ENCODE data around the gene DAND5. TPM values are rescaled to one million over a fixed set of nuclear protein-coding genes. Genes with fewer than 3 reads are reported as not detected.

Gene DAND5
- total RNA-seq, 1 donor from 2014 or later: 11.4 TPM

DNA sequence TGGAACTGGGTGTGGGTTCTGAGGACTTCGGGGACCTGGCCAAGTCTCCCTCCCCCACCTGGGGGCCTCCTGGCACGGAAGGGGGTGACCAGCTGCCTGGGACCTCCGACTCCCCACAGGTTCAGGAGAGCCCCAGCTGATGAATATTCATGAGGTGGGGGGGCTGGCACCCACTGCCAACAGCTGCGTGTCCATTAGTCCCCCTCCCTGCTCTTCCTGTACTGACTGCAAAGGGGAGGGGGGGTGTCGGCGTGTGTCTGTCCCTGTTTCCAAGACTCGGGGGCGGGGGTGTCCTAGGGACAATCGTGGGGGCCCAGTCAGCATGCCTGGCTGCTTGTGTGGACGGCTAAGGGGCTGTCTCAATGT lies 15.3 kb downstream of the DAND5 start:
- DNase-seq (ENCODE audit: low spot score): no peak

DNA sequence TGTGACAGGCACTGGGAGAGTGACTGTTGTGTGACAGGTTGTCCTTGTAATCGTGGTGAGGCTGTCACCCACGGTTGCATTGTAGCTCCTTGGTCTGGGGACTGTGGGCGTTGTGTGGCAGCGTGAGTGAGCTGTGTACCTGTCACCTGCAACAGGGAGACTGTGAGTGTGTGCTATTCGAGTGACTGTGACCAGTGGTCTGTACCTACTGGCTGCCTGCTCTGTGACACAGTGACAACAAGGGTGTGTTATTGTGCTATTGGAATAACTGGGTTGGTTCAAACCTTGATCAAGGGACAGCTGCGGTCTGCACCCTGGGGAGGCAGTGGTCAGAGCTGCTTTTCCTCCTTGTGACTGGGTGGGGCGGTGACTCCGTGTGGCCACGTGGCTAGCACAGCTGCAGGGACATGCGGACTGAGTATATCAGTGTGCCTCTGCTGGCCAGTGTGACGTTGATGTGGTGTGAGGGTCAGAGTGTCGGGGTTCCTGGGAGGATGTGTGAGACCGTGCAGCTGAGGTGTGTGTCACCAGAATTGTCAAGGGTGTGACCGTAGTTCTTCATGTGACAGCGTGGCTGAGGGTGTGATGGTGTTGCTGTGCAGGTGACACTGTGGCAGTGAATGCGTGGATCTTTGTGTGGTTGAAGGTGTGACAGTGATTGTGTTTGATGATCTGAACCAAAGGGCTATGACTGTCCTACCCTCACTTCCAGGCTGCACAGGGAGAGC lies 15.8 kb downstream of the DAND5 start:
- no peak for DNase-seq (ENCODE audit: low spot score)
- intact Hi-C loops (cut with DNase I): loop anchor here (2.0 kb wide), 1 partner anchor 108 kb away; no protein-coding TSS in a partner anchor

More for the DNA sequence above, 15.3 kb downstream of the DAND5 start:
- intact Hi-C loops (cut with DNase I): loop anchor here (2.0 to 5.0 kb wide), 2 partner anchors 108 to 168 kb away; partner anchors contain the start of genes IER2 and STX10

DNA sequence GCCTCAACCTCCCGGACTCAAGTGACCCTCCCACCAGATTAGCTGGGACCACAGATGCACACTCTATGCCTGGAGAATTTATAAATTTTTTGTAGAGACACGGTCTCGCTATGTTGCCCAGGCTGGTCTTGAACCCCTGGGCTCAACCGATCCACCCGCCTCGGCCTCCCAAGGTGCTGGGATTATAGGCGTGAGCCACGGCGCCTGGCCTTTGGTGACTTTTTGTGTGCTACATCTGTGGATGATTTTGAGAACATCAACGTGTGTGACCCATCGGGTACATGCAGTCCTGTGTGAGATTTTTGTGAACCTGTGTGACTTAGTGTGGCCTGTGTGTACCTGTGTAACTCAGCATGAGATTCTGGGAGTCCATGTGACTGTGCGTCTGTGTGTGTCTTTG lies 17.4 kb downstream of the DAND5 start:
- intact Hi-C loops (cut with DNase I): no loop called here
- DNase-seq (ENCODE audit: low spot score): no peak

DNA sequence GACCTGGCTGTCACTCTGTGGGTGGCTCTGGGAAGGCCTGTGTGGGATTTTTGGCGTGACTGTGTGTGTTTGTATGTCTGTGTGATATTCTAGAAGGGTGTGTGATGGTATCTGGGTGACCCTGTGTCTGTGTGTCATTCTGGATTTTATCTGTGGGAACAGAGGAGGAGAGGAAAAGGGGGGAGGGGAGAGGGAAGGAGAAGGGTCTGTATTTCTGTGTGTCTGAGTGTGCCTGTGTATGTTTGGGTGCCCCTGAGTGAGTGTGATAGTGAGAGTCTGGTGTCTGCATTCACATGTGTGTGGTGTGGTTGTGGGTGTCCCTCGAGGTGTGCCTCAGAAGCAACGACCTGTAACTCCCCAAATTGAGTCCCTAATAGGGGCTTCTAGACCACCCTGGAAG lies 17.8 kb downstream of the DAND5 start:
- intact Hi-C loops (cut with DNase I): no loop called here
- no peak for DNase-seq (ENCODE audit: low spot score)

DNA sequence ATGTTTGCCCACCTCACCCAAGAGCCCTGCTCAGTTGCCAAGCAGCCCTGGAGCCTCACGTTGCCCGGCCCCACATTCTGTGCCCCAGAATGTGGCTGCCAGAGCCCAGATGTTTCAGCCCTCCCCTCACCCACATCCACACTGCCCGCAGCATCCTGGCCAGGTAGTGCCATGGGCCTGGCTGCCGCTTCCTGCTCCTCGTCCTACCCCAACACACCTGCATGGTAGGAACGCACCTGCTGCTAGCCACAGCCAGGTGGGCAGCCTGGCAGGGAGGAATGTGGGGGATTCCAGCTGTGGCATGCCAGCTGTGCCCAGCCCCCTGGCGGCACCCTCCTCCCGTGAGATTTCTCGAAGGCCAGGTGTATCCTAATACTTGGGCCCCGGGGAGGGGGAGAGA lies 18.4 kb downstream of the DAND5 start:
- intact Hi-C loops (cut with DNase I): no loop called here
- no peak for DNase-seq (ENCODE audit: low spot score)

DNA sequence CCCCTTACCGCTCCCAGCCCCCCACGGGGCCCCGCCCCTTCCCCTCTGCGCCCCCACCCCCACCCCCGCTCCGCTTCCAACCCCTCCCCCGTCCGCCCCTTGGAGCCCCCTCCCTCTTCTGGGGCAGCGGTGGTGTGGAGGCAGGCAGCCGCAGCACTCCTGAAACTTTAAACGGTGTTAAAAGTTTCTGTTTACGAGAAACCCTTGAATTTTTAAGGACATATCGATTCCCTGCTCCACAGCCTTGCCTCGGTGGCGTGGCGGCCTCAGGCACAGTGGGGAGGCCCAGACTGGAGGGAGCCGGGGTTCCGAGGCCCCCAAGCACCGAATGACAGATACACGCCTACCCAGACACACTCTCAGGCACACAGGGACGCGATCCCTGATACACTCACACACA lies 21.1 kb downstream of the DAND5 start:
- DNase-seq (ENCODE audit: low spot score): no peak
- intact Hi-C loops (cut with DNase I): no loop called here

DNA sequence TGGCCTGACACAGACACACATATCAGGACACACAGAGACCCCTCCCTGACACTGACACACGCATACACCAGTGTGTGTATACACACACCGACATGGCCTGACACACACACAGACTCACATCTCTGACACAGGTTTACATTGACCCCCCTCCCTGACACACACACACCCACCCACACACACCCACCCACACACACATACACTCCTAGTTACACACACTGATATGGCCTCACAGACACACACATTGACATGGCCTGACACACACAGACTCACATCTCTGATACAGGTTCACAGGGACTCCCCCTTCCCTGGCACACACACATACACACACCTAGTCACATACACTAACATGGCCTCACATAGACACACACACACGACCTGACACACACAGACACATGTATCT lies 21.5 kb downstream of the DAND5 start:
- DNase-seq (ENCODE audit: low spot score): no peak
- intact Hi-C loops (cut with DNase I): no loop called here

DNA sequence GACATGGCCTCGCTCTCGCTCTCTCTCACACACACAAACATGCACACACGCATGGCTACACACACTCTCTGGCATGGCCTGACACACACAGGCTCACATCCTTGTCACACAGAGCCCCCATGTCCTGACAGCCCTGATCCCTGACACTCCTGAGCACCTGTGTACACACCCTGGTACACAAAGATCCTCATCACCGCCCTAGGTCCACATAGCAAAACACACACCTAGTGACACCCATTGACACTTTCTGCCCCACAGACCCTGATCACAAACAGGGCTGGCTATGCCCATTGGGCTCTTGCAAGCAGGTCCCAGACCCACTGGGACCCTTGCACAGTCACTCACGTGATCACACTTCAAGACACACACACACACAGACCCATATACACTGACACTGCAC lies 21.9 kb downstream of the DAND5 start:
- no peak for DNase-seq (ENCODE audit: low spot score)
- intact Hi-C loops (cut with DNase I): no loop called here

DNA sequence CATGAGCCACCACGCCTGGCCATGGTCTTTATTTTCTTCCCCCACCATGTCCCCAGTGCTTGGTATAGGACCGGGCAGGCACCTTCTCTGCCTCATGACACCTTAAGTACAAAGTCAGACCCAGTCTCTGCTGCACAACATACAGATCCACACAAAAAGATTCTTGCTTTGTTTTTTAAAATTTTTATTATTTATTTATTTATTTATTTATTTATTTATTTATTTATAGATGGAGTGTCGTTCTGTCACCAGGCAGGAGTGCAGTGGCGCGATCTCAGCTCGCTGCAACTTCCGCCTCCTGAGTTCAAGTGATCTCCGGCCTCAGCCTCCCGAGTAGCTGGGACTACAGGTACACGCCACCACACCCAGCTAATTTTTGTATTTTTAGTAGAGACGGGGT lies 23.4 kb downstream of the DAND5 start:
- intact Hi-C loops (cut with DNase I): no loop called here
- no peak for DNase-seq (ENCODE audit: low spot score)

DNA sequence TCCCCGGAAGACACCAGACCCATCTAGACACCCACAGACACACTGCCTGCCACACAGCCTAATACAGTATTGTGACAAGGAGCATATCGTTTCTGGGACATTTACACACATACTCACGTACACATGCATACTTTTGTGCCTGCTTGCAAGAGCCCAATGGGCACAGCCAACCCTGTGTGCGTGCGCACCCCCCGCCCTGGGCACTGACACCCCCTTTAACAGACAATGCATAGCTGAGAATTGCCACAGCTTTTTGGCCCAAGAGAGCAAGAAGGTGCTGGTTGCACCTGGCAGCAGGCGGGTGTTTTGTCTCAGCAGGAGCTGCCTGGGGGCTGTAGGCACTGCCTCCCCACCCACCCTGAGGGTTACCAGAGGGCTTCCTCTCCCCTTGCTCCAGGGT lies 24.2 kb downstream of the DAND5 start:
- intact Hi-C loops (cut with DNase I): no loop called here
- no peak for DNase-seq (ENCODE audit: low spot score)

DNA sequence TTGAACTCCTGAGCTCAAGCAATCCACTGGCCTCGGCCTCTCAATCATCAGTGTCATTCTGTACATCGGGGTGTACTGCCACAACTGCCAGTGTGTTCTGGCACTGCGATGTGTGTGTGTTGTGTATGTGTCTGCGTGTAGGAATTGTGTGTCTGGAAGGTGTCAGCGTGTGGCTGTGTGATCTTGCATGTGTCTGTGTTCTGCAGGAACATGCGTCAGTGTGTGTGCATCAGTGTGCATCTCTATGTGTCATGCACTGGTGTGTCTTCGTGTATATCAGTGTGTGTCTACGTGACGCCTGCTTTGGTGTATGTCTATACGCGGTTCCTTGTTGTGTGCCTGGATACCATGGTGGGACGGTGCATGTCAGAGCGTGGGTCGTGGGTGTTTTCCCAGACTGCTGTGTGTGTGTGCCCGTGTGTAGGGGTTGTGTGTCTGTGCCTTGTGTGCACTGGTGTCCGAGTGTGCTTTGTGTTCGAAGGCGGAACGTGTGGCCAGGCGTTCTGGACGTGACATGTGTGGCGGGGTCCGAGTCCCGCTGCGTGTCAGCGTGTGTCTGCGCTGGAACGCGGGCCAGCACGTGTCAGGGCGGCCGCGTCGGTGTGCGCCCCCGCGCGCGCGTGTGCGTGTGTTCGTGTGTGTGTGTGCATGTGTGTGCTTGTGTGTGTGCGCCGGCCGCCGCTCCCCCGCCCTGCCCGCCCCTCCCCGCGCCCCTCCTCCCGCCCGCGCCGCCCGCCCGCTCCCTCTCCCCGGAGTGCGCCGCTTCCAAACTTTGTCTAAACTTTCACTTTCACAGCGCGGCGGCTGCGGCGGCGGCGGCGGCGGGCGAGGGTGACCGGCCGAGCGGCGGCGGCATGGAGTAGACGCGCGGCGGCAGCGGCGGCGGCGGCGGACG lies 25.6 kb downstream of the DAND5 start, which contains the start of gene NFIX:
NFIX (plus strand) TSS at position 775 of the 895 bp plus-strand sequence. CDS start 363 bp downstream, outside the sequence.
- DNase-seq (ENCODE audit: low spot score): no peak
- intact Hi-C loops (cut with DNase I): loop anchor here (5.0 kb wide), 2 partner anchors 37 to 67 kb away; no protein-coding TSS in a partner anchor

DNA sequence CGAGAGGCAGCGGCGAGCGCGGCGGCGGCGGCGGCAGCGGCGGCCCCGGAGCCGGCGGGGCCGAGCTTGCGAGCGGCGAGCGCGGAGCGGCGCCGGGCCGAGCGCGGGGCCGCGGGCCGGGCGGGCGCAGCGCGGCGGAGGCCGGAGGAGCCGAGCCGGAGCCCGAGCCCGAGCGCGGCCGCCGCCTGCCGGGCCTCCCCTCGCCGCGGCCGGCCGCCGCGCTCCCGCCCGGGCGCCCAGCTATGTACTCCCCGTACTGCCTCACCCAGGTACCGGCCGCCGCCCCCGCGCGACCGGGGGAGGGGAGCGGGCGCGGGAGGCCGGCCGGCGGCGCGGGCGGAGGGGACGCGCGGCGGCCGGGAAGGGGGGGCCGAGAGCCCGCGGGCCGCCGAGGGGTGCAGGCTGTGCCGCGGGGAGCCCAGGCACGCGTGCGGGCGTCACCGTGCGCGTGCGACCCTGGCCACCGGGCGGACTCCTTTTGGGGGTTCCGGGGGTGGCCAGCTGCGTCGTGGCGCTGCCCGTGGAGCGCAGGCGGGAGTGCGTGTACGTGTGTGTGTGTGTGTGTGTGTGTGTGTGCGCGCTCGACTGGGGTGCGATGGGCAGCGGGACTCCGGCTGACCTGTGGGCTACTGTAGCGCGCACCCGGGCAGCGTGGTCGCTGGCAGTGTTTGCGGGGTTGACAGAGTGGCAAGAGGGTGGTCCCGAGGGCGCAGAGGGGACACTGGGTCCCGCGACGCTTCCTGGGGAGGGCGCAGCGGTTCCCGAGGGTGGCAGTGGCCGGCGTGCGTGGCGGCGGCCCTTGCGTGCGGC lies 26.4 kb downstream of the DAND5 start:
- intact Hi-C loops (cut with DNase I): loop anchor here (5.0 kb wide), 2 partner anchors 36 to 66 kb away; no protein-coding TSS in a partner anchor
- no peak for DNase-seq (ENCODE audit: low spot score)

DNA sequence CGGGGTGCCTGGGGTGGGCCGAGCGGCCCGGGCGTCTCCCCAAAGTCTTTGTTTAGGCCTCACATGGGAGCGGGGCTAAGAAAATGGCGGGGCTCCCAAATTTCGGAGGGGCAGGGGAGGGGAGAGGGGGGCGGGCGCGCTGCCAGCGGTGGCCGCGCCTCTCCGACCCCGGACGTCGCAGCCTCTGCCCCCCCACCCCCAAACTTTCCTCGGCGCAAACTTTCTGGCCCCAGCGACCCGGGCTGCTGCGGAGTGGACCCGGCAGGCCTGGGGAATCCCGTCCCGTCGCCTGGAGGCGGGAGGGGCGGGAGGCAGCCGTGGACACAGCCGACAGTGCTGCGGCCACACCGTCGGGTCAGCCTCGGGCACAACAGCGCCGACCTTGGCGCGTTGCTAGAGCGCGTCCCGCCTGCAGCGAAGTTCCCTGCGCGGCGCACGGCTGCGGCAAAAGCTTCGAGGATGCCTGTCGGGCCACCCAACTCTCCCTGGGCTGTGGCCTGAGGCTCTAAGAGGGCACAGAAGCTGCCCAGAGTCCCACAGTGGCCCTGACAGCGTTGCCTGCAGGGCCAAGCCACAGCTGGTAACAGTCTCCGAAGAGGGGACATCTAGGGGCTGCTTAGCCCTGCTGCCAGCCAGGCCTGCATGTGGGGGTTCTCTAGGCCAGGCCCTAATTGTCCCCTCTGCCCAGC lies 27.2 kb downstream of the DAND5 start:
- no peak for DNase-seq (ENCODE audit: low spot score)
- intact Hi-C loops (cut with DNase I): loop anchor here (5.0 kb wide), 2 partner anchors 36 to 66 kb away; no protein-coding TSS in a partner anchor

DNA sequence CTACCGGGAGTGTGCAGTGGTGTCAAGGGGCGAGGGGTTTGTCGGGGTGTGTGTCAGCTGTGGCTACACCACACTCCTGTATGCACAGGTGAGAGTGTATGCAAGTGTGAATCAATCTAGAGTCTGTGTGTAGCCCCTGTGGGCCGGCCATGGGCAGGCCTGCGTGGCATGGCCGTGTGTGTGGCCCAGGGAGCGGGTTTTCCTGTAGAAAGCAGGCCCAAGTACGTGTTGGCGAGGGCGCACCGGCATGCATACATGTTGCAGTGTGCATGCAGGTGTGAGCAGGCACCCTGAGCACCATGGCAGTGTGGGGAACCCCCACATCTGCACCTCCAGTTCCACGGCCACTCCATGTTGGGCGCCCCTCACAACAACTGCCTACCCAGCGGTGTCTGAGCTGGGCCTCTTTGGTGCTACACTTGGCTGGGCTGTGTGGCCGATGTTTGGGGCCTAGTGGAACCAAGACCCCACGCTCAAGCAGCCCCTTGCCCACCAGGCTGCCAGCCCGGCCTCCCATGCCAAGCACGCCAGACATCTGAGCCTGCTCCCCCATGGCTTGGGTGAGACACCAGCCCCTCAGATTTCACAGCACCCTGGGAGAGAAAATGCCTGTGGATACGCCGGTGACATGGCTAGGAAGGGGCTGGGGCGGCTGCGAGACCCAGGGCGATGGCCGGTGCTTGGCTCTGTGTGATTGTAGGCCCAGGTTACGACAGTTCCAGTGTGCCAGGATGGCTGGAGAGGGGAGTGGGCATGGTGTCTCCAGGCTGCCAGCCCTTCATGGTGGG lies 28.0 kb downstream of the DAND5 start:
- intact Hi-C loops (cut with DNase I): loop anchor here (5.0 kb wide), 2 partner anchors 35 to 65 kb away; no protein-coding TSS in a partner anchor
- no peak for DNase-seq (ENCODE audit: low spot score)

DNA sequence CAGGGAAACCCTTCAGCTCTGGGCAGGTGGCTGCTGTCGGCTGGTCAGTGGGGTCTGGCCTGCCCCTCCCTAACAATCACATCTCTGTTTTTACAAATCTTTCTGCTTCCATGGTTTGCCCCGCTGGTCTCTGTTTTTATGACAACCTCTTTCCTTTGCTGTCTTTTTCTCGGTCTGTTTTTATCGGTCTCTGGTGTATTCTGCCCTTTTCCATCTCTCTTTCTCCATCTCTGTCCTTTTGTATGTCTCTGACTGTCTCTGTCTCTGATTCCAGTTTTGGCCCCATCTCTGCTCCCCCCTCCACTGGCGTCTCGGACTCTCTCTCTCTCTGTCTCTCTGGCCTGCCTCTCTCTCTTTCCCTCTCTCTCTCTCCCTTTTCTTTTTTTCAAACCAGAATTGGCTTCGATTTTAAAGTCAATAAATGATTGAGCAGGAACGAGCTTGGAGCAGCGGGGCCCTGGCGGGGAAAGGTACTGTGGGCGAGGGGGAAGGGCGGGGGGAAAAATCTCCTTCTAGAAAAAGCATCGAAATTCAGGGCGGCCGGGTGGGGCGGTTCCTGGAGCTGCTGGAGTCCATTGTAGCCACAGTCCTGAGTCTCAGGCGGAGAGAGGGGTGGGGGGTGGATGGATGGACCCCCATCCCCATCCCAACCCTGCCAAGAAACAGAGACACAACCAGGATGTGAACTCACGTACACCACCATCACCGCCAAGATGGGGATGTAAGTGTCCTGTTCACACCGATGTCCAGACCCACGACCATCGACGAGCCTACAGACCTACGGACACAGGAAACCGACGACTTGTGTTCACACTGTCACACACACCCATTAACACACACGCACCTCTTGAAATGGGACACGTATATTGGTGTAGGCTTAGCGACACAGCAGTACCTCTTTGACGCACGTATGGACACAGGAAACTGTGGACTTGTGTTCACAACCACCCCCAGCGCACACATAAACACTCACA lies 28.9 kb downstream of the DAND5 start:
- DNase-seq (ENCODE audit: low spot score): no peak
- intact Hi-C loops (cut with DNase I): loop anchor here (5.0 kb wide), 2 partner anchors 34 to 64 kb away; no protein-coding TSS in a partner anchor

DNA sequence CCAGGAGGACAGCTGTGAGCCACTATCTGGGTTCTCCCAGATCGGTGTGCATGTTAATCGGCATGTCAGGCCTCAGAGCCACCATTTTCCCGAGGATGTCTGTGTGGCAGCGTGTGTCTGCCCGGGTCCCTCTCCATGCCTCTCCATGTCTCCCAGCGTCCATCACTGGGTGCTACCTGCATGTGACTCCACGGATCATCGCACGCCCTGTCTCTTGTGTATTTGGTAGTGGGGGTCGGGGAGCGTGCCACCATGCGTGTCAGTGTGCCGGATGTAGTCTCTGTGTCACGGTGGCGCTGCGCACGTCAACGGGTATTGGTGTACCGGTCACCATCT lies 31.8 kb downstream of the DAND5 start:
- intact Hi-C loops (cut with DNase I): no loop called here
- no peak for DNase-seq (ENCODE audit: low spot score)

DNA sequence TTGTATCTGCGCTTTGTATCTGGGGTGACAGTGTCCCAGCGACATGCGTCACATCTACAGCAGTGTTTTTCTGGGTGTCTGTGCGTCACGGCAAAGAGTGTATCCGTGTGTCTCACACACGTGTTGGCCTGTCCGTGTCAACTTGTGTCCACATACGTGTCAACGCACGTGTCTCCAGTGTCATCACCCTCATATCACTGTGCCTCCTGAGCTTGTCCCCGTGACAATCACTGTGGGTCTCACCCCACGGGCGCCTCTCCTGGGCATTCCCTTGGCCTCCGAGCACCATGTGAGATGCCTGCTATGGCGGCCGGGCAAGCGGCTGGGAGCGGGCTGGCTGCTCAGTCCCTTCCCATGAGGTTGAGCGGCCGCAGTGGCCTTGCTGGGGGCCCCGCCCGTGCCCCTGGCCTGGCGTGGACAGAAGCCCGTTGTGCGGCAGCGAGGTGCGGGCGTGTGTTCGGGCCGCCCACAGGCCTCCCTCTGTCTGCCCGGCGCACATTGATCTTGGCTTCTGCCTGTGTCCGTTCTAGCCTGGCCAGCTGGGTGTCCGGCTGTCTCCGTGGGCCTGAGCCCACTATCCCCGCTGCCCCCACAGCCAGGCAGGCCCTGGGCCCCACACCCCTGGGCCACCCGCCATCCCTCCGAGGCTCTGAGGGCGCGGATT lies 32.3 kb downstream of the DAND5 start:
- DNase-seq (ENCODE audit: low spot score): no peak
- intact Hi-C loops (cut with DNase I): no loop called here

All from cardiac septum (tissue), 1 donor.